A549 (cell line): ENCODE data around the gene ODC1.

Experiments
- CHD2 ChIP-seq: fragments of 150-350 bp; IDR thresholded peaks from 2 replicates; pipeline ENCODE4 v1.6.1; 2014; ENCODE audit warnings: low read length; ENCODE audit not compliant: partially characterized antibody
- EP300 ChIP-seq, 2 experiments: fragments of >200 bp; sonication (Bioruptor Twin); formaldehyde crosslinking; IDR thresholded peaks; 2 replicates in 1 of 2; 3 replicates in 1 of 2; pipeline ENCODE4 v1.6.1; 2016 to 2017
- JUN ChIP-seq, 2 experiments: fragments of >200 bp; sonication (Bioruptor Twin); formaldehyde crosslinking; IDR thresholded peaks; 2 replicates in 1 of 2; 3 replicates in 1 of 2; pipeline ENCODE4 v1.6.1; 2016 to 2017
- JUNB ChIP-seq: fragments of >200 bp; sonication (Bioruptor Twin); formaldehyde crosslinking; IDR thresholded peaks from 2 replicates; pipeline ENCODE4 v1.6.1; 2016
- KDM1A ChIP-seq: fragments of 200-600 bp; sonication (generic); IDR thresholded peaks from 2 replicates; pipeline ENCODE4 v1.6.1; 2016; ENCODE audit warnings: low read depth, mild to moderate bottlenecking
- MYC ChIP-seq: IDR thresholded peaks from 2 replicates; pipeline ENCODE4 v1.6.1; 2012; ENCODE audit warnings: mild to moderate bottlenecking, inconsistent platforms, low read length, improper control_type of control experiment, borderline replicate concordance
- RCOR1 ChIP-seq: fragments of 150-350 bp; IDR thresholded peaks from 2 replicates; pipeline ENCODE4 v1.6.1; 2014; ENCODE audit warnings: antibody characterized with exemption, low read length, low read depth
- RFX5 ChIP-seq: fragments of 450-650 bp; IDR thresholded peaks from 2 replicates; pipeline ENCODE4 v1.7.1; 2014; ENCODE audit warnings: antibody characterized with exemption, mild to moderate bottlenecking, moderate library complexity
- SMC3 ChIP-seq: fragments of >200 bp; sonication (Bioruptor Twin); formaldehyde crosslinking; IDR thresholded peaks from 3 replicates; pipeline ENCODE4 v1.6.1; 2018; ENCODE audit warnings: inconsistent platforms
- TF ChIP-seq, protein P1 (sequence below): fragments of >200 bp; sonication (Bioruptor Twin); formaldehyde crosslinking; IDR thresholded peaks from 3 replicates; pipeline ENCODE4 v1.5.1; 2016
- TF ChIP-seq, protein P2 (sequence below): fragments of 250-450 bp; sonication (Bioruptor Pico); IDR thresholded peaks from 2 replicates; pipeline ENCODE4 v1.5.0; 2020; ENCODE audit warnings: low read depth, mild to moderate bottlenecking, moderate library complexity
- TF ChIP-seq, protein P3 (sequence below): fragments of 200-600 bp; sonication (generic); IDR thresholded peaks from 2 replicates; pipeline ENCODE4 v1.6.1; 2016; ENCODE audit warnings: antibody characterized with exemption, mild to moderate bottlenecking, moderate library complexity
- TF ChIP-seq, protein P4 (sequence below): fragments of >200 bp; sonication (Bioruptor Twin); formaldehyde crosslinking; IDR thresholded peaks from 3 replicates; pipeline ENCODE4 v1.6.1; 2016

DNA sequence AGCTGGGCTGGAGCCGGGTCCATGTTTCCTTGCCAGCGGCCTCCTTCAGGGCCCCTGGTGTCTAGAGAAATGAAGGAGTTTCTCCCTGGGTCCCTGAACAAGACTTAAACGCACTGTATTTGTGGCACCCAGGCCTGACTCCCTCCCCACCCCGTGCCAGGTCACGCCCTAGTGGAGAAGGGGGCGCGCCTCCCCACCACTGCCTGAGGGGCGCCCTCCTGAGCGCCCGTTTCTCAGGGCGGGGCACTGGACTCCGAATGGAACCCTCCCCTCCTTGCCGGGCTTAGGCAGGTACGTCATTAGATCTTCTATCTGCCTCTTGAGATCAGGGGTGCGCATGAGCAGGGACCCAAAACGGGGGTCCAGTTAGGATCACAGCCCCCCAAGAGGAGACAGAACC is 16.3 kb downstream of the ODC1 start:
- TF ChIP-seq, protein P1, sequence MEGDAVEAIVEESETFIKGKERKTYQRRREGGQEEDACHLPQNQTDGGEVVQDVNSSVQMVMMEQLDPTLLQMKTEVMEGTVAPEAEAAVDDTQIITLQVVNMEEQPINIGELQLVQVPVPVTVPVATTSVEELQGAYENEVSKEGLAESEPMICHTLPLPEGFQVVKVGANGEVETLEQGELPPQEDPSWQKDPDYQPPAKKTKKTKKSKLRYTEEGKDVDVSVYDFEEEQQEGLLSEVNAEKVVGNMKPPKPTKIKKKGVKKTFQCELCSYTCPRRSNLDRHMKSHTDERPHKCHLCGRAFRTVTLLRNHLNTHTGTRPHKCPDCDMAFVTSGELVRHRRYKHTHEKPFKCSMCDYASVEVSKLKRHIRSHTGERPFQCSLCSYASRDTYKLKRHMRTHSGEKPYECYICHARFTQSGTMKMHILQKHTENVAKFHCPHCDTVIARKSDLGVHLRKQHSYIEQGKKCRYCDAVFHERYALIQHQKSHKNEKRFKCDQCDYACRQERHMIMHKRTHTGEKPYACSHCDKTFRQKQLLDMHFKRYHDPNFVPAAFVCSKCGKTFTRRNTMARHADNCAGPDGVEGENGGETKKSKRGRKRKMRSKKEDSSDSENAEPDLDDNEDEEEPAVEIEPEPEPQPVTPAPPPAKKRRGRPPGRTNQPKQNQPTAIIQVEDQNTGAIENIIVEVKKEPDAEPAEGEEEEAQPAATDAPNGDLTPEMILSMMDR = no peak
- TF ChIP-seq RFX5 (no peak), EP300 (IDR thresholded peaks at IDR 0.05) (no peak), JUNB (no peak), KDM1A (no peak), SMC3 (no peak), CHD2 (no peak), RCOR1 (no peak), JUN (IDR thresholded peaks at IDR 0.05) (no peak), MYC (no peak)
- TF ChIP-seq, protein P2, sequence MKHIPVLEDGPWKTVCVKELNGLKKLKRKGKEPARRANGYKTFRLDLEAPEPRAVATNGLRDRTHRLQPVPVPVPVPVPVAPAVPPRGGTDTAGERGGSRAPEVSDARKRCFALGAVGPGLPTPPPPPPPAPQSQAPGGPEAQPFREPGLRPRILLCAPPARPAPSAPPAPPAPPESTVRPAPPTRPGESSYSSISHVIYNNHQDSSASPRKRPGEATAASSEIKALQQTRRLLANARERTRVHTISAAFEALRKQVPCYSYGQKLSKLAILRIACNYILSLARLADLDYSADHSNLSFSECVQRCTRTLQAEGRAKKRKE = no peak
- TF ChIP-seq, protein P3, sequence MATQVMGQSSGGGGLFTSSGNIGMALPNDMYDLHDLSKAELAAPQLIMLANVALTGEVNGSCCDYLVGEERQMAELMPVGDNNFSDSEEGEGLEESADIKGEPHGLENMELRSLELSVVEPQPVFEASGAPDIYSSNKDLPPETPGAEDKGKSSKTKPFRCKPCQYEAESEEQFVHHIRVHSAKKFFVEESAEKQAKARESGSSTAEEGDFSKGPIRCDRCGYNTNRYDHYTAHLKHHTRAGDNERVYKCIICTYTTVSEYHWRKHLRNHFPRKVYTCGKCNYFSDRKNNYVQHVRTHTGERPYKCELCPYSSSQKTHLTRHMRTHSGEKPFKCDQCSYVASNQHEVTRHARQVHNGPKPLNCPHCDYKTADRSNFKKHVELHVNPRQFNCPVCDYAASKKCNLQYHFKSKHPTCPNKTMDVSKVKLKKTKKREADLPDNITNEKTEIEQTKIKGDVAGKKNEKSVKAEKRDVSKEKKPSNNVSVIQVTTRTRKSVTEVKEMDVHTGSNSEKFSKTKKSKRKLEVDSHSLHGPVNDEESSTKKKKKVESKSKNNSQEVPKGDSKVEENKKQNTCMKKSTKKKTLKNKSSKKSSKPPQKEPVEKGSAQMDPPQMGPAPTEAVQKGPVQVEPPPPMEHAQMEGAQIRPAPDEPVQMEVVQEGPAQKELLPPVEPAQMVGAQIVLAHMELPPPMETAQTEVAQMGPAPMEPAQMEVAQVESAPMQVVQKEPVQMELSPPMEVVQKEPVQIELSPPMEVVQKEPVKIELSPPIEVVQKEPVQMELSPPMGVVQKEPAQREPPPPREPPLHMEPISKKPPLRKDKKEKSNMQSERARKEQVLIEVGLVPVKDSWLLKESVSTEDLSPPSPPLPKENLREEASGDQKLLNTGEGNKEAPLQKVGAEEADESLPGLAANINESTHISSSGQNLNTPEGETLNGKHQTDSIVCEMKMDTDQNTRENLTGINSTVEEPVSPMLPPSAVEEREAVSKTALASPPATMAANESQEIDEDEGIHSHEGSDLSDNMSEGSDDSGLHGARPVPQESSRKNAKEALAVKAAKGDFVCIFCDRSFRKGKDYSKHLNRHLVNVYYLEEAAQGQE = no peak
- TF ChIP-seq, protein P4, sequence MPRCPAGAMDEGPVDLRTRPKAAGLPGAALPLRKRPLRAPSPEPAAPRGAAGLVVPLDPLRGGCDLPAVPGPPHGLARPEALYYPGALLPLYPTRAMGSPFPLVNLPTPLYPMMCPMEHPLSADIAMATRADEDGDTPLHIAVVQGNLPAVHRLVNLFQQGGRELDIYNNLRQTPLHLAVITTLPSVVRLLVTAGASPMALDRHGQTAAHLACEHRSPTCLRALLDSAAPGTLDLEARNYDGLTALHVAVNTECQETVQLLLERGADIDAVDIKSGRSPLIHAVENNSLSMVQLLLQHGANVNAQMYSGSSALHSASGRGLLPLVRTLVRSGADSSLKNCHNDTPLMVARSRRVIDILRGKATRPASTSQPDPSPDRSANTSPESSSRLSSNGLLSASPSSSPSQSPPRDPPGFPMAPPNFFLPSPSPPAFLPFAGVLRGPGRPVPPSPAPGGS = no peak
